Parathyroid adenoma (tissue), 2 donors: ENCODE data around the gene PADI6.

Source experiments
- H2AFZ ChIP-seq: fragments of 300-600 bp; sonication (generic); one replicate; pipeline ENCODE4 v1.7.0; 2017; ENCODE audit warnings: antibody characterized with exemption, mild to moderate bottlenecking
- H3K27ac ChIP-seq: fragments of 300-600 bp; sonication (generic); one replicate; pipeline ENCODE4 v1.7.0; 2017
- H3K27me3 ChIP-seq: fragments of 300-600 bp; sonication (generic); one replicate; pipeline ENCODE4 v1.7.0; 2017; ENCODE audit warnings: low read length; ENCODE audit not compliant: control insufficient read depth, insufficient read depth
- H3K36me3 ChIP-seq: fragments of 300-600 bp; sonication (generic); one replicate; pipeline ENCODE4 v1.7.0; 2017; ENCODE audit warnings: low read length; ENCODE audit not compliant: control insufficient read depth, insufficient read depth
- H3K4me1 ChIP-seq: fragments of 300-600 bp; sonication (generic); one replicate; pipeline ENCODE4 v1.7.0; 2017; ENCODE audit warnings: control low read depth
- H3K4me2 ChIP-seq: fragments of 300-600 bp; sonication (generic); one replicate; pipeline ENCODE4 v1.7.0; 2017; ENCODE audit warnings: low read length
- H3K4me3 ChIP-seq: fragments of 300-600 bp; sonication (generic); one replicate; pipeline ENCODE4 v1.7.0; 2017; ENCODE audit warnings: low read depth, low read length
- H3K79me2 ChIP-seq: fragments of 300-600 bp; sonication (generic); one replicate; pipeline ENCODE4 v1.7.0; 2017; ENCODE audit warnings: control low read depth
- H3K9ac ChIP-seq: fragments of 300-600 bp; sonication (generic); one replicate; pipeline ENCODE4 v1.7.0; 2017; ENCODE audit warnings: mild to moderate bottlenecking
- H3K9me3 ChIP-seq: fragments of 300-600 bp; sonication (generic); one replicate; pipeline ENCODE4 v1.7.0; 2017; ENCODE audit warnings: low read length; ENCODE audit not compliant: control insufficient read depth
- TF ChIP-seq, protein P1 (sequence below): fragments of 300-600 bp; sonication (generic); IDR thresholded peaks from one replicate; pipeline ENCODE4 v1.7.0; 2017; ENCODE audit warnings: antibody characterized with exemption, mild to moderate bottlenecking
- donor health status: primary hyperparathyroidism.

Gene PADI6

DNA sequence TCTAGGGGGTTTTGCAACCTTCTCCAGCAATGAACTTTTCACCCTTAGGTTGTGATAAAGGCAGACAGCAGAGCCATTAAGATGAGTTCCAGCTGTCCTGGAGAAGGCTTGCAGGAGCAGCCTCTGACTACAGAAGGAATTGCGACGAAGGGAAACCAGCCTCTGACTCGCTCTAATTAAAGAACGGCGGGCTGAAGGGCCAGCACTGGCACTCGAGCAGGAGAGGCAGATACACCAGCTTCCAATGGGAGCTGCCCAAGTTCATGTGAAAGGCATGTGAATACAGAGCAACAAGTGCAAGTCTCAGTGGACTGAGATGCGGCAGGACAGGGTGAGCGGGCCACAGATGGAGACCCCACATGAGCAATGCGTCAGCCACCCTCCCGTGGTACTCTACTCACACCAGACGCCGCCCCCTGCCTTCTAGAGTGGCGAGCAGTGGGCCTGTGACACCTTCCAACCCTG lies 51.8 kb downstream of the PADI6 start:
- Histone ChIP-seq H2AFZ (no peak overlapping the region), H3K27me3 (no peaks in the 10 kb centered on the region), H3K36me3 (no peaks in the 10 kb centered on the region), H3K27ac (no peak overlapping the region), H3K4me3 (no peak overlapping the region), H3K4me1 (no peaks in the 10 kb centered on the region), H3K4me2 (no peak overlapping the region), H3K9me3 (no peaks in the 10 kb centered on the region), H3K9ac (no peak overlapping the region), H3K79me2 (no peaks in the 10 kb centered on the region)
- TF ChIP-seq, protein P1, sequence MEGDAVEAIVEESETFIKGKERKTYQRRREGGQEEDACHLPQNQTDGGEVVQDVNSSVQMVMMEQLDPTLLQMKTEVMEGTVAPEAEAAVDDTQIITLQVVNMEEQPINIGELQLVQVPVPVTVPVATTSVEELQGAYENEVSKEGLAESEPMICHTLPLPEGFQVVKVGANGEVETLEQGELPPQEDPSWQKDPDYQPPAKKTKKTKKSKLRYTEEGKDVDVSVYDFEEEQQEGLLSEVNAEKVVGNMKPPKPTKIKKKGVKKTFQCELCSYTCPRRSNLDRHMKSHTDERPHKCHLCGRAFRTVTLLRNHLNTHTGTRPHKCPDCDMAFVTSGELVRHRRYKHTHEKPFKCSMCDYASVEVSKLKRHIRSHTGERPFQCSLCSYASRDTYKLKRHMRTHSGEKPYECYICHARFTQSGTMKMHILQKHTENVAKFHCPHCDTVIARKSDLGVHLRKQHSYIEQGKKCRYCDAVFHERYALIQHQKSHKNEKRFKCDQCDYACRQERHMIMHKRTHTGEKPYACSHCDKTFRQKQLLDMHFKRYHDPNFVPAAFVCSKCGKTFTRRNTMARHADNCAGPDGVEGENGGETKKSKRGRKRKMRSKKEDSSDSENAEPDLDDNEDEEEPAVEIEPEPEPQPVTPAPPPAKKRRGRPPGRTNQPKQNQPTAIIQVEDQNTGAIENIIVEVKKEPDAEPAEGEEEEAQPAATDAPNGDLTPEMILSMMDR = no peak

GRCh38 chr1:17425806-17426600 lies 54.0 kb downstream of the PADI6 start:
- H3K9me3 ChIP-seq = no peaks in the 10 kb centered on the region
- no peak overlapping the region for H3K27ac ChIP-seq
- H3K36me3 ChIP-seq = no peaks in the 10 kb centered on the region
- TF ChIP-seq, protein P1 = no peak
- no peaks in the 10 kb centered on the region for H3K4me1 ChIP-seq
- no peak overlapping the region for H3K4me2 ChIP-seq
- H3K79me2 ChIP-seq = no peaks in the 10 kb centered on the region
- no peak overlapping the region for H3K4me3 ChIP-seq
- no peaks in the 10 kb centered on the region for H3K27me3 ChIP-seq
- no peak overlapping the region for H2AFZ ChIP-seq
- H3K9ac ChIP-seq = no peak overlapping the region

GRCh38 chr1:17427696-17428660 lies 56.0 kb downstream of the PADI6 start:
- Histone ChIP-seq H3K4me2 (no peak overlapping the region), H2AFZ (no peak overlapping the region), H3K4me1 (no peaks in the 10 kb centered on the region), H3K9ac (no peak overlapping the region), H3K9me3 (no peaks in the 10 kb centered on the region), H3K27me3 (no peaks in the 10 kb centered on the region), H3K79me2 (no peaks in the 10 kb centered on the region), H3K4me3 (no peak overlapping the region), H3K36me3 (no peaks in the 10 kb centered on the region), H3K27ac (no peak overlapping the region)
- TF ChIP-seq, protein P1 = no peak

GRCh38 chr1:17429183-17429582 lies 57.2 kb downstream of the PADI6 start:
- H3K4me3 ChIP-seq = no peak overlapping the region
- no peak overlapping the region for H3K9ac ChIP-seq
- no peaks in the 10 kb centered on the region for H3K27me3 ChIP-seq
- H3K36me3 ChIP-seq = no peaks in the 10 kb centered on the region
- no peaks in the 10 kb centered on the region for H3K79me2 ChIP-seq
- no peak overlapping the region for H3K27ac ChIP-seq
- no peaks in the 10 kb centered on the region for H3K4me1 ChIP-seq
- no peak overlapping the region for H3K4me2 ChIP-seq
- no peaks in the 10 kb centered on the region for H3K9me3 ChIP-seq
- no peak overlapping the region for H2AFZ ChIP-seq
- TF ChIP-seq, protein P1 = no peak
